ENCODE measurements around the gene ZBTB5. TPM values are rescaled to one million over a fixed set of nuclear protein-coding genes. Genes with fewer than 3 reads are reported as not detected.
"Not testable (repeated sequence)": the region's sequence is repeated elsewhere in the genome, so short reads cannot be mapped to it uniquely, and the experiment has no call there.

ZBTB5 gene
- total RNA-seq, 2 experiments from 2014 or later: 10.0 to 10.2 TPM

DNA sequence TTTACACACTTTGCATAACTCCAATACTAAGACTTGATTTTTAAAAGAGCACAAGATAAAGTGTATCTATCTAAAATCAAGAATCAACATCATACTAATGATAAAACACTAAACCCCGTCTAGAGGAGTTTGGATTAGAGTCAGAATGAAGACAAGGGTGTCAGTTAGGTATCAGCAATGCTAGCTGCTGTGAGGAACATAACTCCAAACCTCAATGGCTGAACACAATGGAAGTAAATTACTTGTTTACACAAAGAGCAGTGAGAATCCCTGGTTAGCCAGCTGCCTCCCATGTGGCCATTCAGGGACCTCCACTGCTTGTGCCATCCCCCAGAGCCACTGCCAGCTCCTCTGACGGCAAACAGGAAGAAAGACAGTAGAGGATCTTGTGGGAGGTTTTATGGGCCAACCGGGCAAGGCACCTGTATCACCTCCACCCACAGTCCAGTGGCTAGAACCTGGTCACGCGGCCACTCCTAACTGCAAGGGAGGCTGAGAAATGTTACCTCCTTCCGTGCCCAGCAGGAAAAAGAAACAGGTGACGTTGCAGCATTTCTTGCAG, 66.7 kb downstream of the ZBTB5 start:
- H3K27ac Mint-ChIP-seq: no peak overlapping the region
- H3K36me3 Mint-ChIP-seq (ENCODE audit: low read depth): no peaks in the 10 kb centered on the region
- CTCF ChIA-PET: no interaction called here
- no peaks in the 10 kb centered on the region for H3K27me3 Mint-ChIP-seq
- H3K4me1 Mint-ChIP-seq: no peaks in the 10 kb centered on the region
- POLR2A ChIA-PET: no interaction called here
- no peak overlapping the region for H3K4me3 Mint-ChIP-seq
- no peak for DNase-seq
- no peaks in the 10 kb centered on the region for H3K9me3 Mint-ChIP-seq

DNA sequence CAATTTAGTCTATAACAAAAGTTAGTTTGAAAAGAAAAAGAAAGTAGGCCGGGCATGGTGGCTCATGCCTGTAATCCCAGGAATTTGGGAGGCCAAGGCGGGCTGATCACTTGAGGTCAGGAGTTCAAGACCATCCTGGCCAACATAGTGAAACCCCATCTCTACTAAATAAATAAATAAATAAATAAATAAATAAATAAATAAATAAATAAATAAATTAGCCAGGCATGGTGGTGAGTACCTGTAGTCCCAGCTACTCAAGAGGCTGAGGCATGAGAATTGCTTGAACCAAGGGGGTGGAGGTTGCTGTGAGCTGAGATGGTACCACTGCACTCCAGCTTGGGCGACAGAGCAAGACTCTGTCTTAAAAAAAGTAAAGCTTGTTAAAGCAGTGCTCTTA, 67.3 kb downstream of the ZBTB5 start:
- H3K36me3 Mint-ChIP-seq (ENCODE audit: low read depth); H3K4me3 Mint-ChIP-seq; H3K27ac Mint-ChIP-seq; CTCF ChIA-PET; DNase-seq; POLR2A ChIA-PET; H3K9me3 Mint-ChIP-seq; H3K27me3 Mint-ChIP-seq; H3K4me1 Mint-ChIP-seq: not testable (repeated sequence)

DNA sequence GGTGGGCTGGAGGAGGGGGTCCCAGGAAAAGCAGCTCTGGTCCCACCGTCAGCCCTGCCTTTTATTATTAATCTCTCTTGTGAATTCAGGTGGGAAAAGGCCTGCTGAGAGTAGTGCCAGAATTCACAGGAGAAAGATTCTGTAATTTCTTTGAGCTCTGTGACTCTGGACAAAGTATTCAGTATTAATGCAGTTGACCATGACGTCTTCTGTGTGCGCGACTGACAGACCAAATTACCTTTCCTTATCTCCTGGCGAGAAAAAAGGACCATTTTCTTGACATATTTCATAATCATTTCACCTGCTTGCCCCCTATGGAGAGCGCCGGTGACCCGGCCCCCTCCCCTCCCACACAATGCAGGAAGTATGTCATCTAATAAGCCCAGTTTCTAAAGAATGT, 69.6 kb downstream of the ZBTB5 start:
- Mint-ChIP-seq H3K9me3 (no peaks in the 10 kb centered on the region), H3K27ac (no peak overlapping the region), H3K36me3 (ENCODE audit: low read depth) (no peaks in the 10 kb centered on the region)

DNA sequence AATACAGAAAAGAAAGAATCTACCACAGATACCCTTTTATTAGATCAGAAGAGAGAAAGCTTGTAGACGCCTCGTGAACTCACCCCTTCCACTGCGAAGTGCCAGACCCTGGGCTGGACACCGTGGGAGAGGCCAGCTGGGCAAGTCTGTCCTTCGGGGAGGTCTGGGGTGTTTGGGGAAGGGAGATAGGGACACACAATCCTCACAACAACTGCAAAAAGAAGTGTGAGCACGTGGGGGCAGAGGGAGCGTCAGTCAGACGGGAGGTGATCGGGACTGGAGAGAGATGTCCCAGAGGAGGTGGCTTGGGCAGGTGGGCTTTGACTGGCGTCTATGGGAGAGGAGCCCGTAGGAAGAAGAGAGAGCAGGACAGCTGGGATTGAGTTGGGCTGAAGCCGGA, 70.0 kb downstream of the ZBTB5 start:
- H3K4me1 Mint-ChIP-seq: peaks cover 4% of the 10 kb centered on the region
- H3K36me3 Mint-ChIP-seq (ENCODE audit: low read depth): no peaks in the 10 kb centered on the region
- ChIA-PET CTCF (interaction anchor here (1.5 to 1.8 kb wide), 2 partner anchors 10 to 15 kb away, joined by 3 to 4 read pairs; no protein-coding TSS in a partner anchor), POLR2A (no interaction called here)
- no peak overlapping the region for H3K27ac Mint-ChIP-seq
- no peaks in the 10 kb centered on the region for H3K9me3 Mint-ChIP-seq
- no peak for DNase-seq
- no peaks in the 10 kb centered on the region for H3K27me3 Mint-ChIP-seq
- H3K4me3 Mint-ChIP-seq: no peak overlapping the region

More for the DNA sequence above, 69.6 kb downstream of the ZBTB5 start:
- Mint-ChIP-seq H3K4me1 (peaks cover 4% of the 10 kb centered on the region), H3K27me3 (no peaks in the 10 kb centered on the region), H3K4me3 (no peak overlapping the region)
- ChIA-PET CTCF (interaction anchor here (1.5 to 1.8 kb wide), 2 partner anchors 10 to 14 kb away, joined by 3 to 4 read pairs; no protein-coding TSS in a partner anchor), POLR2A (no interaction called here)
- DNase-seq: no peak

DNA sequence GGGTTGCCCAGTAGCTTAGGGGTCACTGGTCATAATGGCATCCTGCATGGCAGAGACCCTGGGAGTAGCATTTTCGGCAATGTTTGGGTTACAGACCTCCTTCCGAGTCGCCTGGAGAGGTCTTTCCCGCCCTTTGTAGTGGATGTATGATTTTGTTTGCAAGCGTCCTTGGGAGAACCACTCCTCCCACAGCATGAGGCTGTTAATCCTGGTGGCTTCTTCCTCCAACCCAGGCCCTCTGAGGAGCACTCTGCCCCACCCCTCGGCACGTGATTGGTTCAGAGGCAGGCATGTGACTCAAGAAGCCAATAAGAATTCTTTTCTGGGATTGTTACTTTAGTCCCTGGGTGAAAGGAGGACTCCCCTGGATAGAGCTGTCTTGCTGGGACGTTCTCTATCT, 73.0 kb downstream of the ZBTB5 start:
- ChIA-PET POLR2A (no interaction called here), CTCF (interaction anchor here (0.6 to 0.8 kb wide), 3 partner anchors 88 to 415 kb away, joined by 3 to 5 read pairs (median 3); no protein-coding TSS in a partner anchor)
- DNase-seq: no peak
- Mint-ChIP-seq H3K4me1 (peaks cover 4% of the 10 kb centered on the region), H3K27me3 (no peaks in the 10 kb centered on the region), H3K9me3 (no peaks in the 10 kb centered on the region), H3K27ac (no peak overlapping the region), H3K4me3 (no peak overlapping the region), H3K36me3 (ENCODE audit: low read depth) (no peaks in the 10 kb centered on the region)

DNA sequence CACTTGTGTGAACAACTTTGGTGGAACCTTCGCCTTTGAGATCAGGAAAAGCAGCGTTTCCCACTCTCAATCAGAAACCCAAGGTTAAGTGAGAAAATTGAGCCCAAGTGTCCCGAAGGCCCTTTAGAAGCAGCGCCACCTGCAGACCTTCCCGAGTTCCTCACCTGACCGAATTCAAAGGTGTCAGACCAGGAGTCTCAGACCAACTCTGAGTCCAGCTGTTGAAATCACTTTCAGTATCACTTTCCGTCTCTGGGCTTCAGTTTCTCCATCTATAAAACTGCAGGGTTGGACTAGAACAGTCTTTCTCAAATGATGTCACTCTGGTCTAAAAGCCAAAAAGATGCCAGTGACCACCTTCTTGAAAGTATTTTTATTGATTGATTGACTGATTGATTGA, 74.5 kb downstream of the ZBTB5 start:
- Mint-ChIP-seq H3K27ac (no peak overlapping the region), H3K4me3 (no peak overlapping the region), H3K9me3 (no peaks in the 10 kb centered on the region), H3K27me3 (no peaks in the 10 kb centered on the region), H3K36me3 (ENCODE audit: low read depth) (no peaks in the 10 kb centered on the region), H3K4me1 (peaks cover 4% of the 10 kb centered on the region)
- ChIA-PET POLR2A (no interaction called here), CTCF (interaction anchor here (1.0 to 1.4 kb wide), 2 partner anchors 20 to 41 kb away, joined by 3 to 4 read pairs; no protein-coding TSS in a partner anchor)
- DNase-seq: peak; percentile 53

Other genes with a start within 250 kb of the ZBTB5 start
- gene GRHPR, start 42.8 kb downstream of the ZBTB5 start, total RNA-seq: 10 to 100 TPM; 49.8 to 53.7 TPM
- gene POLR1E, start 20.5 kb upstream of the ZBTB5 start, total RNA-seq: 10 to 100 TPM; 35.8 to 36.3 TPM
- 1 to 10 TPM; 2.6 TPM for gene FBXO10, start 110.9 kb upstream of the ZBTB5 start, total RNA-seq
- 10 to 100 TPM; 81.0 to 88.7 TPM for gene TOMM5, start 127.1 kb upstream of the ZBTB5 start, total RNA-seq
- gene FRMPD1, start 185.5 kb upstream of the ZBTB5 start, total RNA-seq: not detected